ENCODE results near the gene LDB3.

DNA sequence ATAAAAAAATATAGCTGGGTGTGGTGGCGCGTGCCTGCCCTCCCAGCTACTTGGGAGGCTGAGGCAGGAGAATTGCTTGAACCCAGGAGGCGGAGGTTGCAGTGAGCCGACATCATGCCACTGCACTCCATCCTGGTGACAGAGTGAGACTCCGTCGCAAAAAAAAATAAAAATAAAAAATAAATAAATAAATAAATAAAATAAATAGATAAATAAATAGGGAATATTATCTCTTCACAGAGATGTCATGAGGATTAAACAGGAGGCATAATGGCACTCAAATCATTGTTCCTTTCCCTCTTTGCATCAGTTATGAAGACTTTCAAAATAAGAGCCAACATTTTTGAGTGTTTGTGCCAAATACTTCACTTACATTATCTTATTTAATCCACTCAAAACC is 56.1 kb downstream of the LDB3 start:
- TF ChIP-seq, protein P1, sequence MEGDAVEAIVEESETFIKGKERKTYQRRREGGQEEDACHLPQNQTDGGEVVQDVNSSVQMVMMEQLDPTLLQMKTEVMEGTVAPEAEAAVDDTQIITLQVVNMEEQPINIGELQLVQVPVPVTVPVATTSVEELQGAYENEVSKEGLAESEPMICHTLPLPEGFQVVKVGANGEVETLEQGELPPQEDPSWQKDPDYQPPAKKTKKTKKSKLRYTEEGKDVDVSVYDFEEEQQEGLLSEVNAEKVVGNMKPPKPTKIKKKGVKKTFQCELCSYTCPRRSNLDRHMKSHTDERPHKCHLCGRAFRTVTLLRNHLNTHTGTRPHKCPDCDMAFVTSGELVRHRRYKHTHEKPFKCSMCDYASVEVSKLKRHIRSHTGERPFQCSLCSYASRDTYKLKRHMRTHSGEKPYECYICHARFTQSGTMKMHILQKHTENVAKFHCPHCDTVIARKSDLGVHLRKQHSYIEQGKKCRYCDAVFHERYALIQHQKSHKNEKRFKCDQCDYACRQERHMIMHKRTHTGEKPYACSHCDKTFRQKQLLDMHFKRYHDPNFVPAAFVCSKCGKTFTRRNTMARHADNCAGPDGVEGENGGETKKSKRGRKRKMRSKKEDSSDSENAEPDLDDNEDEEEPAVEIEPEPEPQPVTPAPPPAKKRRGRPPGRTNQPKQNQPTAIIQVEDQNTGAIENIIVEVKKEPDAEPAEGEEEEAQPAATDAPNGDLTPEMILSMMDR (conservative IDR thresholded peaks at IDR 0.05), result no peak
- no peak for TF ChIP-seq EZH2 (IDR thresholded peaks at IDR 0.05; ENCODE audit: low read depth)
